HUES64 (cell line): ENCODE results near the gene PROM2. TPM values are rescaled to one million over a fixed set of nuclear protein-coding genes. Genes with fewer than 3 reads are reported as not detected.
"Not testable (repeated sequence)": the region's sequence is repeated elsewhere in the genome, so short reads cannot be mapped to it uniquely, and the experiment has no call there.

Experiments used
- H3K27ac ChIP-seq: 2 replicates; pipeline ENCODE4 v1.7.0; 2013; ENCODE audit warnings: low read depth, low read length, inconsistent platforms
- H3K27me3 ChIP-seq: 2 replicates; pipeline ENCODE4 v1.6.1; 2013; ENCODE audit warnings: mild to moderate bottlenecking, low read length; ENCODE audit not compliant: insufficient read depth
- H3K36me3 ChIP-seq: 2 replicates; pipeline ENCODE4 v1.6.1; 2013; ENCODE audit warnings: mild to moderate bottlenecking, low read length; ENCODE audit not compliant: insufficient read depth
- H3K4me1 ChIP-seq: 2 replicates; pipeline ENCODE4 v1.6.1; 2013; ENCODE audit warnings: mild to moderate bottlenecking, low read length, moderate library complexity; ENCODE audit not compliant: insufficient read depth
- H3K4me3 ChIP-seq: 2 replicates; pipeline ENCODE4 v1.5.1; 2013; ENCODE audit warnings: mild to moderate bottlenecking, low read length, moderate library complexity
- H3K9ac ChIP-seq: 2 replicates; pipeline ENCODE4 v1.6.1; 2013; ENCODE audit warnings: mild to moderate bottlenecking, low read depth, low read length
- H3K9me3 ChIP-seq: 2 replicates; pipeline ENCODE4 v1.6.1; 2013; ENCODE audit warnings: low read depth, low read length; ENCODE audit not compliant: insufficient read depth
- WGBS: fragments of 150-250, 120-280 bp; methylation state at CpG from one replicate; pipeline ENCODE4 v1.1.7; 2013; ENCODE audit warnings: missing lambda C conversion rate; 5-methylcytosine and 5-hydroxymethylcytosine counted together
- polyA plus RNA-seq, 2 experiments: library from polyadenylated mRNA; stranded (reverse); fragments of 50-300 nt; gene quantifications; one replicate each; pipeline ENCODE4 v1.2.3, GENCODE V29; 2013

Gene PROM2, protein sequence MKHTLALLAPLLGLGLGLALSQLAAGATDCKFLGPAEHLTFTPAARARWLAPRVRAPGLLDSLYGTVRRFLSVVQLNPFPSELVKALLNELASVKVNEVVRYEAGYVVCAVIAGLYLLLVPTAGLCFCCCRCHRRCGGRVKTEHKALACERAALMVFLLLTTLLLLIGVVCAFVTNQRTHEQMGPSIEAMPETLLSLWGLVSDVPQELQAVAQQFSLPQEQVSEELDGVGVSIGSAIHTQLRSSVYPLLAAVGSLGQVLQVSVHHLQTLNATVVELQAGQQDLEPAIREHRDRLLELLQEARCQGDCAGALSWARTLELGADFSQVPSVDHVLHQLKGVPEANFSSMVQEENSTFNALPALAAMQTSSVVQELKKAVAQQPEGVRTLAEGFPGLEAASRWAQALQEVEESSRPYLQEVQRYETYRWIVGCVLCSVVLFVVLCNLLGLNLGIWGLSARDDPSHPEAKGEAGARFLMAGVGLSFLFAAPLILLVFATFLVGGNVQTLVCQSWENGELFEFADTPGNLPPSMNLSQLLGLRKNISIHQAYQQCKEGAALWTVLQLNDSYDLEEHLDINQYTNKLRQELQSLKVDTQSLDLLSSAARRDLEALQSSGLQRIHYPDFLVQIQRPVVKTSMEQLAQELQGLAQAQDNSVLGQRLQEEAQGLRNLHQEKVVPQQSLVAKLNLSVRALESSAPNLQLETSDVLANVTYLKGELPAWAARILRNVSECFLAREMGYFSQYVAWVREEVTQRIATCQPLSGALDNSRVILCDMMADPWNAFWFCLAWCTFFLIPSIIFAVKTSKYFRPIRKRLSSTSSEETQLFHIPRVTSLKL
- 1.00 TPM for polyA plus RNA-seq (2013, experiment 1 of 2)
- polyA plus RNA-seq (2013, experiment 2 of 2), result 2.1 TPM

GRCh38 chr2:95274291-95275150 is at the start of gene PROM2:
TSS of gene PROM2 (plus strand) at chr2:95274449. CDS start at chr2:95274586, 137 bp downstream.
- H3K9ac ChIP-seq, result peak within 1 kb of the TSS; percentile 32; the same call in 1 of the 2 replicates
- no peak within 1 kb of the TSS for H3K4me3 ChIP-seq
- H3K27ac ChIP-seq, result no peak within 1 kb of the TSS
- no peaks in the 10 kb centered on the region for H3K9me3 ChIP-seq
- no peaks in the 10 kb centered on the region for H3K36me3 ChIP-seq
- H3K4me1 ChIP-seq, result peaks cover 14% of the 10 kb centered on the region
- 84% methylated on average over 17 of the region's 17 CpGs for WGBS
- H3K27me3 ChIP-seq, result no peaks in the 10 kb centered on the region

DNA sequence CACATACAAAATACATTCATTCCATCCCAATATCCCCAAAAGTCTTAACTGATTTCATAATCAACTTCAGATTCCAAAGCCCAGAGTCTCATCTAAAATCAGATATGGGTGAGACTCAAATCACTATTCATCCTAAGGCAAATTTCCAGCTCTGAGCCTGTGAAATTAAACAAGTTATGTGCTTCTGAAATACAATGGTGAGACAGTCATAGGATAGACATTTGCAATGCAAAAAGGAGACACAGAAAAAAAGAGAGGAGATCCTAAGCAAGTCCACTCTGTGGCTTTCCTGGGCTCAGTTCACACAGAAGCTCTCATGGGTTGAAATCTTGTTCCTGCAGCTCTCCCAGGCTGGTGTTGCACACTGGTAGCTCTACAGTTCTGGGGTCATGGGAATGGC is 48.6 kb upstream of the PROM2 start:
- Histone ChIP-seq H3K4me1 (no peaks in the 10 kb centered on the region), H3K36me3 (peaks cover 12% of the 10 kb centered on the region; the same call in 1 of the 2 replicates), H3K9ac (no peak overlapping the region), H3K4me3 (no peak overlapping the region), H3K9me3 (peaks cover 36% of the 10 kb centered on the region), H3K27ac (no peak overlapping the region), H3K27me3 (no peaks in the 10 kb centered on the region)

DNA sequence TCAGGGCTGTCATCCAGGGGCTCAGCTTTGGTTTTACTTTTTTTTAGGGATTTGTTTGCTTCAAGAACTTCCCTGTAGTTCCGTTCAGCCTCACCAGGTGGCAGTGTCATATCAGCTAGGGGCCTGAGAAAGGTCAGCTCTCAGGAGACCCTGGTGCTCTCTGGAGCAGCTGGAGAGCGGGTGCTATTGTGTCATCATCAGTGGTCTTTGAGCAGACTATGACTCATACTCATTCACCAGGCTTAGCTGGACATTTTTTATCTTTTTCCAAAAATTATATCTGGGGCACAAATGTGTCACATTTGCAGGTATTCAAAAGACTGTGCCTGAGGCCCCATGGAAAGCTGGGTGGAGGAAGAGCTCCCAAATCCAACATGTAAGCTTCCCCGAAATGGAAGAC is 42.5 kb upstream of the PROM2 start:
- 64% methylated on average over 3 of the region's 3 CpGs for WGBS
- Histone ChIP-seq H3K9ac (no peak overlapping the region), H3K27me3 (no peaks in the 10 kb centered on the region), H3K9me3 (no peaks in the 10 kb centered on the region), H3K4me1 (no peaks in the 10 kb centered on the region), H3K4me3 (no peak overlapping the region), H3K27ac (no peak overlapping the region), H3K36me3 (no peaks in the 10 kb centered on the region)

DNA sequence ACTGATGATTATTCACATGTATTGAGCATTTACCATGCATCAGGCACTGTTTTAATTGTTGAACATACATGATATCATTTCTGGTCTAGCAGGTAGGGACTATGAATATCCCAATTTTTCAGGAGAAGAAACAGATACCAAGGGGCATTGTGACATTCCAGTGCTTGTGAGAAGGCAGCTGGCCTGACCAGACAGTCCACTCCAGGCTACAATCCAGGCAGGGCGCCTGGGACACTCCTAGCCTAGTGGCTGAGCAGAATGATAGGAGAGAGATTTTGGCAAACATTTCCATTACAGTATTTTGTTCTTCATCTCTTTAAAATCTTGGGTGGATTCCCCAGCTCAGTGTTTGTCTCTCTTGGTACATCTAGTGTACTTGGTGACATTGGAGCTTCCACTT is 42.0 kb upstream of the PROM2 start:
- H3K9ac ChIP-seq, result no peak overlapping the region
- H3K9me3 ChIP-seq, result no peaks in the 10 kb centered on the region

GRCh38 chr2:95234286-95234785 is 39.9 kb upstream of the PROM2 start:
- no peak overlapping the region for H3K27ac ChIP-seq

More for the DNA sequence above, 42.0 kb upstream of the PROM2 start:
- WGBS, result 100% methylated on average over 1 of the region's 1 CpG
- Histone ChIP-seq H3K27me3 (no peaks in the 10 kb centered on the region), H3K27ac (no peak overlapping the region), H3K4me3 (no peak overlapping the region), H3K36me3 (no peaks in the 10 kb centered on the region), H3K4me1 (no peaks in the 10 kb centered on the region)

DNA sequence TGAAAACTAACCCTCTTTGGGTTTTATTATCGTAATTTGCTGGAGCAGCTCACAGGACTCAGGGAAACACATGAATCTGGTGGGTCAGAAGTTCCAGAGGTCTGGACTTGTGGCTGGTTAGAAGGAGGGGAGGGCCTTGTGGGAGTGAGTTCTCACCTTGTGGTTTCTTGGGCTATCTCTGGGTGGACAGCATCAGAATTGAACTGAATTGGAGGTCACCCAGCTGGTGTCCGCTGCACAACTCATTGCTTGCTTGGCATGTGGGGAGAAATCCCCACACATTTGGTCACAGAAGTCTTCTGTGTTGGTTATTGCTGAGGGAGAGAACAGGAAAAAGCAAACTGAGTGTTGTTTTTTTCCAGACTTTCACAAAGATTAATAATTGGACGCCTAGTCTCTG is 39.4 kb upstream of the PROM2 start:
- Histone ChIP-seq H3K9me3 (peaks cover 14% of the 10 kb centered on the region; the same call in 1 of the 2 replicates), H3K36me3 (no peaks in the 10 kb centered on the region), H3K9ac (no peak overlapping the region), H3K27me3 (no peaks in the 10 kb centered on the region), H3K4me1 (no peaks in the 10 kb centered on the region), H3K4me3 (no peak overlapping the region), H3K27ac (no peak overlapping the region)
- WGBS, result 93% methylated on average over 3 of the region's 3 CpGs

More at GRCh38 chr2:95234286-95234785, 39.9 kb upstream of the PROM2 start:
- Histone ChIP-seq H3K9me3 (peaks cover 11% of the 10 kb centered on the region; the same call in 1 of the 2 replicates), H3K9ac (no peak overlapping the region), H3K36me3 (no peaks in the 10 kb centered on the region), H3K4me1 (no peaks in the 10 kb centered on the region), H3K27me3 (no peaks in the 10 kb centered on the region), H3K4me3 (no peak overlapping the region)
- WGBS, result 87% methylated on average over 5 of the region's 5 CpGs

GRCh38 chr2:95238131-95238530 is 36.1 kb upstream of the PROM2 start:
- Histone ChIP-seq H3K4me3 (no peak overlapping the region), H3K4me1 (no peaks in the 10 kb centered on the region), H3K27ac (no peak overlapping the region), H3K9me3 (peaks cover 40% of the 10 kb centered on the region), H3K36me3 (no peaks in the 10 kb centered on the region), H3K9ac (no peak overlapping the region), H3K27me3 (no peaks in the 10 kb centered on the region)

- no peaks in the 10 kb centered on the region for H3K4me1 ChIP-seq
- peaks cover 47% of the 10 kb centered on the region for H3K9me3 ChIP-seq
- H3K27ac ChIP-seq, result no peak overlapping the region
- no peak overlapping the region for H3K4me3 ChIP-seq
- H3K36me3 ChIP-seq, result no peaks in the 10 kb centered on the region
- WGBS, result 90% methylated on average over 5 of the region's 5 CpGs
- H3K9ac ChIP-seq, result no peak overlapping the region
- no peaks in the 10 kb centered on the region for H3K27me3 ChIP-seq
Observed at GRCh38 chr2:95240091-95240490, 34.2 kb upstream of the PROM2 start.

- no peak overlapping the region for H3K9ac ChIP-seq
- WGBS, result 94% methylated on average over 5 of the region's 5 CpGs
- H3K4me1 ChIP-seq, result no peaks in the 10 kb centered on the region
- H3K27ac ChIP-seq, result no peak overlapping the region
- no peaks in the 10 kb centered on the region for H3K27me3 ChIP-seq
- no peaks in the 10 kb centered on the region for H3K36me3 ChIP-seq
- H3K9me3 ChIP-seq, result peaks cover 47% of the 10 kb centered on the region
- H3K4me3 ChIP-seq, result no peak overlapping the region
Observed at GRCh38 chr2:95240556-95240955, 33.7 kb upstream of the PROM2 start.

DNA sequence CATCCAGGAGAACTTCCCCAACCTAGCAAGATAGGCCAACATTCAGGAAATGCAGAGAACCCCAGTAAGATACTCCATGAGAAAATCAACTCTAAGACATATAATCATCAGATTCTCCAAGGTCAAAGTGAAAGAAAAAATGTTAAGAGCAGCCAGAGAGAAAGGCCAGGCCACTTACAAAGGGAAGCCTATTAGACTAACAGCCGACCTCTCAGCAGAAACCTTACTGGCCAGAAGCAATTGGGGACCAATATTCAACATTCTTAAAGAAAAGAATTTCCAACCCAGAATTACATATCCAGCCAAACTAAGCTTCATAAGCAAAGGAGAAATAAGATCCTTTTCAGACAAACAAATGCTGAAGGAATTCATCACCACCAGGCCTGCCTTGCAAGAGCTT is 32.2 kb upstream of the PROM2 start:
- not testable (repeated sequence) for H3K9ac ChIP-seq, H3K36me3 ChIP-seq, H3K27me3 ChIP-seq, H3K27ac ChIP-seq, H3K4me1 ChIP-seq, H3K4me3 ChIP-seq
- 72% methylated on average over 1 of the region's 1 CpG for WGBS
- H3K9me3 ChIP-seq, result peaks cover 47% of the 10 kb centered on the region
